ENCODE measurements around the gene ZFYVE16. TPM values are rescaled to one million over a fixed set of nuclear protein-coding genes. Genes with fewer than 3 reads are reported as not detected.

ZFYVE16 gene
- total RNA-seq, 2 donors from 2014 or later, result 27.8 to 34.5 TPM

Other genes starting within 250 kb of the ZFYVE16 start
- gene SERINC5, start 152.0 kb upstream of the ZFYVE16 start, total RNA-seq, result 10 to 100 TPM in 1 of 2 donors, 1 to 10 TPM in 1; 9.2 to 11.0 TPM
- not detected for gene SPZ1, start 88.1 kb upstream of the ZFYVE16 start, total RNA-seq
- gene FAM151B, start 80.0 kb downstream of the ZFYVE16 start, total RNA-seq, result 1 to 10 TPM; 1.8 to 1.9 TPM
- not detected for gene ANKRD34B, start 162.2 kb downstream of the ZFYVE16 start, total RNA-seq
- 1 to 10 TPM; 6.8 to 9.9 TPM for gene MSH3, start 246.6 kb downstream of the ZFYVE16 start, total RNA-seq
- gene DHFR, start 246.9 kb downstream of the ZFYVE16 start, total RNA-seq, result 1 to 10 TPM; 3.9 to 4.8 TPM

Measured in right atrium auricular region (tissue), 2 donors.